Bronchial epithelial cell (primary cell): ENCODE measurements around the gene CMIP. TPM values are rescaled to one million over a fixed set of nuclear protein-coding genes. Genes with fewer than 3 reads are reported as not detected.

Experiments
- DNase-seq: peaks from one replicate; pipeline ENCODE4 v3.0.0-alpha.2; 2010; ENCODE audit warnings: low read depth
- FAIRE-seq: peaks from 2 replicates; lab custom pipeline; 2011; peaks lifted over from hg19 to GRCh38; lab: Jason Lieb, UNC
- H3K27me3 ChIP-seq: 2 replicates; pipeline ENCODE4 v1.5.1; 2011; ENCODE audit warnings: low read length; ENCODE audit not compliant: control insufficient read depth, insufficient read depth
- H3K36me3 ChIP-seq: 2 replicates; pipeline ENCODE4 v1.5.1; 2011; ENCODE audit warnings: low read length; ENCODE audit not compliant: control insufficient read depth, insufficient read depth
- H3K4me3 ChIP-seq: 2 replicates; pipeline ENCODE4 v1.5.1; 2011; ENCODE audit warnings: mild to moderate bottlenecking, low read depth, low read length, control low read depth
- CTCF ChIP-seq: IDR thresholded peaks from 2 replicates; pipeline ENCODE4 v1.5.1; 2011; ENCODE audit warnings: mild to moderate bottlenecking, moderate library complexity, low read length, control low read depth, inconsistent platforms; ENCODE audit not compliant: insufficient read depth, severe bottlenecking
- total RNA-seq: library from RNA; depleted of rRNA; stranded (reverse); fragments of >200 nt; gene quantifications from 2 replicates; pipeline ENCODE4 v1.2.1, GENCODE V29; 2014

Gene CMIP
- total RNA-seq, 1 donor from 2014 or later, result 21.1 TPM

DNA sequence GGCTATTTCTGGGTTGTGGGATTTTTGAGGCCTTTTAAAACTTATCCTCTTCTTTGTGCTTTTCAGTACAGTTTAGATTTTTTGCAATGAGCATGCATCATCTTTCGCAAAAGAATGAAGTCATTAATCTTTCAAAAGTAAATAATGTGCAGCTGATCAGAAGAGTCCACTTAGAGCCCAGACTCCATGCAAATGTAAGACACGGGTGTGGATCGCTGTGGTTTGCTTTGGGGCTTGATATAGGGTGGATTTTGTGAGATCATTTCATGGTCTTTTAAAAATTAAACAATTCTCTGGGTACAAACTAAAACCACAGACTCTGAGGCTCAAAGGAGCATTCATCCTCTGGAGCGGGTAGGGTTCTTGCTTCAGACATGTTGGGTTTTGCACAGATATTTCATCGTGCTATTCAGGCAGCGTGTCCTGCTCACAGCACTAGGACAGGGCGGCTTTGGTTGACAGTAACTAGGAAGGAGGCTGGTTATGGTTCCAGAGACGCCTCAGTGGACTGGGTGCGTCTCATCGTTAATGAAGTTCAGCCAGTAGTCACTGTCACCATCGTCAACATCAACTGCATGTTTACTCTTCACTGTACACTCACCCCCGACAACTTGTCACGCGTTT, 205.1 kb downstream of the CMIP start:
- no peak for FAIRE-seq

GRCh38 chr16:81650281-81650680, 205.7 kb downstream of the CMIP start:
- TF ChIP-seq CTCF, result no peak
- no peak overlapping the region for H3K4me3 ChIP-seq
- peaks cover 20% of the 10 kb centered on the region for H3K36me3 ChIP-seq
- DNase-seq (no peak), FAIRE-seq (no peak)
- H3K27me3 ChIP-seq, result no peaks in the 10 kb centered on the region

More for the DNA sequence above, 205.1 kb downstream of the CMIP start:
- TF ChIP-seq CTCF, result no peak
- H3K4me3 ChIP-seq, result no peak overlapping the region
- no peak for DNase-seq
- no peaks in the 10 kb centered on the region for H3K27me3 ChIP-seq
- H3K36me3 ChIP-seq, result peaks cover 18% of the 10 kb centered on the region

DNA sequence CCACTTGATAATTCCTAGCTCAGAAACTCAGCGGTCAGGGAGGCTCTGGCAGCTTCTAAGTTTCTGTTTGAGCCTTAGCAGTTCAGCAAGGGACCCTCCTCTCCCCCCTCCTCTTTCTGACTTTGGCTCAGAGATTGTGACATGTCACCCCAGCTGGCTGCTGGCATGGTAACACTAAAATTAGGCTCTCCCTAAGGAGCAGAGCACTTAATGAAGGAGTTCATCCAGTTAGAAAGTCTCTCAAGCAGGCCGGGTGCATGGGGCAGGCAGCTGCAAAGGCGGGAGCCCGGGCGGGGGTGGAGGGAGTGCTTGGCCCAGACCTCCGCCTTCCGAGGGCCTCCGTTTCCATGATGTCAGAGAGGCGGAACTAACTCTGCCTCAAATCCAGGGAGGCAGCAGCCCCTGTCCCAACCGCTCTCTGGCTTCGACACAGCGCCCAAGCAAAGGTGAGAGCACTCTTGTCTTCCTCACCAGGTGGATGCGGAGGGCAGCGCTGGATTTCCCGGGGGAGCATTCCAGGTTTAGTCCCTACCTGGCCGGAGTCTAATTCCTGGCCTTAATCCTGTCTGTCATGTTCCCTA, 206.5 kb downstream of the CMIP start:
- DNase-seq (no peak), FAIRE-seq (no peak)
- Histone ChIP-seq H3K36me3 (peaks cover 21% of the 10 kb centered on the region), H3K27me3 (no peaks in the 10 kb centered on the region), H3K4me3 (no peak overlapping the region)
- no peak for TF ChIP-seq CTCF

- no peak for FAIRE-seq
- no peak for DNase-seq
- no peaks in the 10 kb centered on the region for H3K27me3 ChIP-seq
- no peak overlapping the region for H3K4me3 ChIP-seq
- TF ChIP-seq CTCF, result no peak
- peaks cover 22% of the 10 kb centered on the region for H3K36me3 ChIP-seq
Measured at GRCh38 chr16:81651758-81652718, 207.4 kb downstream of the CMIP start.

DNA sequence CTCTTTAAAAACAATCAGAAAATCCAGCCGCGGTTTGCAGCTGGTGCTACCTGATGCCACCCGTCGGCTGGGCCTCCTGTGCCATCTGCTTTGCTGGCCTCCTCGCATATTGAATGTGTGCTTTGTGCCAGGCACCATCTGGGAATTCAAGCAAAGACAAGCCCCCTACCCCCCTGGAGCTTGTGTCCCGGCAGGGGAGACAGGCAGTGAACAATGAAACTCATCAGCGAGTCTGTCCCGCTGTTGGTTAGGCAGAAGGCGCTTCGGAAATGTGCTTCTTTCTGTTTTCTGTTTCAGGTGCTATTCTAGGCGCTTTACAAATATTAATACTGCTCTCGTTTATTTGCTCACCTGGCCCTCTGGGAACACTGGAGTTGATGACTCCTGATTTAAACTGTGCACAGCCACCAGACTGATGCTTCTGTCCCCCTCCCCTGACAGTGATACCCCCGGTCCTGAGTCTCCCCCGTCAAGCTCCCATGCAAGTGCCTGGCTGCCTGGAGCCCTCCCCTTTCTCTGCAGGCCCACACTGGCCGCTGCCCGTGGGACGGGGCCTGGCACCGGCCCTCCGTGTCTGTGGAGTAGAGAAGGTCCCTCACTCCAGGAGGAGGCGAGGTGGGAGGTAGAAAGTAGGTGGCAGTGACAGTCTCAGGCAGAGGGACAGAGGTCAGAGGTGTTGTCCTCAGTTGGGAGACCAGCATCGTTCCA, 208.3 kb downstream of the CMIP start:
- H3K36me3 ChIP-seq, result peaks cover 30% of the 10 kb centered on the region
- FAIRE-seq, result no peak

More for the DNA sequence above, 208.3 kb downstream of the CMIP start:
- no peak for DNase-seq
- H3K27me3 ChIP-seq, result no peaks in the 10 kb centered on the region
- H3K4me3 ChIP-seq, result no peak overlapping the region
- TF ChIP-seq CTCF, result no peak
